ENCODE results near the gene IGSF10. TPM values are rescaled to one million over a fixed set of nuclear protein-coding genes. Genes with fewer than 3 reads are reported as not detected.
"Not testable (repeated sequence)": the region's sequence is repeated elsewhere in the genome, so short reads cannot be mapped to it uniquely, and the experiment has no call there.

IGSF10 gene
- total RNA-seq (1 to 10 TPM in 1 of 5 experiments, not detected in 4; 2.8 TPM), polyA plus RNA-seq (not detected), total RNA-seq (not detected)

DNA sequence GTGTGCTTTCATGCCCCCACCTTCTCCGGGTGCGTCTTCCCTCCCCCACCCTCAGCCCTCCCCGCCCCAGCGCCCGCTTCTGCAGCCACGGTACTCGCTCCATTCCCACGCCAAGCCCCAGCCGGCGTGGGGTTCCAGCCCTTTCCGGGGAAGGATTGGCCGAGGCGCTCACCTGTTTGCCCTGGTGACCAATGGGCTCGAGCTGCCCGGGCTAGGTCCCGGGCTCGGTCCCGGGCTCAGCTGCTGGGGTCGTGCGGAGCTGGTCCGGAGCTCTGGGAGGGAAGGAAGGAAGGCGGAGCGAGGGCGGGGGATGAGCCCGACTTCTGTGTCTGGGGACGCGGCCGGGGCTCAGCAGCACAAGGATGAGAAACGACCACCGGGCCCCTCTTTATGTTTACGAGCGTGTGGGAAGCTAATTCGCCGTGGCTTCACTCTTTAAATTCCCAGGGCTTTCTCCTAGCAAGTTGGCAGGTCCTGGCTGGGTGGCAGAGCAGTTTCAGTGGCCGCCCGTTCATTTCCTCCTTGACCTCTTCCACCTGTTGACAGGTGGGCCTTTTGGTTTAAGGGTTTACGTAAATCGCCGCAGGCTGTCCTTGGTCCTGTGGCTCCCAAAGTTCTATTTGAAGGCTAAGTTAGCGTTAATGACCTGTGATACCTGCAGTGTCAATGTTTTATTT lies at the start of gene IGSF10:
Gene IGSF10 (minus strand): TSS at position 288 of the 677 bp plus-strand sequence. CDS start 2,352 bp downstream, outside the sequence.
- no peak within 1 kb of the TSS for H3K27ac ChIP-seq (ENCODE audit: low read depth, low read length)
- H3K4me3 ChIP-seq (ENCODE audit: low read length), result no peak within 1 kb of the TSS
- H3K36me3 ChIP-seq (ENCODE audit: control insufficient read depth in 2 of 3, insufficient read depth in 3 of 3, low read length in 3 of 3), result no peaks in the 10 kb centered on the region
- Mint-ChIP-seq H3K4me3 (peak within 1 kb of the TSS in 8 of 10 donors; percentile 16 to 64 (median 50)), H3K9me3 (peaks cover 0 to 2% (median 0%) of the 10 kb centered on the region in 11 donors), H3K27ac (no peak within 1 kb of the TSS), H3K4me1 (peaks cover 0 to 8% (median 3%) of the 10 kb centered on the region in 7 donors), H3K36me3 (no peaks in the 10 kb centered on the region), H3K27me3 (peaks cover 24 to 52% (median 45%) of the 10 kb centered on the region in 5 donors)
- DNase-seq (no peak), ATAC-seq (no peak)
- no peaks in the 10 kb centered on the region for H3K9me3 ChIP-seq (ENCODE audit: control insufficient read depth in 2 of 3, low read length in 3 of 3)
- CTCF ChIA-PET, result no interaction called here
- no peaks in the 10 kb centered on the region for H3K4me1 ChIP-seq (ENCODE audit: control insufficient read depth in 2 of 2, insufficient read depth in 2 of 2, low read length in 2 of 2)
- intact Hi-C loops (cut with micrococcal nuclease), result loop anchor here in 1 of 2 donors (10.0 kb wide), 1 partner anchor 1064 kb away; no protein-coding TSS in a partner anchor
- H3K27me3 ChIP-seq (ENCODE audit: control insufficient read depth in 2 of 2, insufficient read depth in 2 of 2, low read length in 2 of 2), result no peaks in the 10 kb centered on the region
- POLR2A ChIA-PET, result no interaction called here

- H3K4me1 Mint-ChIP-seq; H3K27ac Mint-ChIP-seq; DNase-seq; H3K36me3 Mint-ChIP-seq; H3K4me3 ChIP-seq (ENCODE audit: low read length); H3K9me3 ChIP-seq (ENCODE audit: control insufficient read depth in 2 of 3, low read length in 3 of 3); intact Hi-C loops (cut with micrococcal nuclease); CTCF ChIA-PET; ATAC-seq; H3K4me1 ChIP-seq (ENCODE audit: control insufficient read depth in 2 of 2, insufficient read depth in 2 of 2, low read length in 2 of 2); H3K4me3 Mint-ChIP-seq; H3K27me3 ChIP-seq (ENCODE audit: control insufficient read depth in 2 of 2, insufficient read depth in 2 of 2, low read length in 2 of 2); H3K27ac ChIP-seq (ENCODE audit: low read depth, low read length); POLR2A ChIA-PET; H3K36me3 ChIP-seq (ENCODE audit: control insufficient read depth in 2 of 3, insufficient read depth in 3 of 3, low read length in 3 of 3): not testable (repeated sequence)
- peaks cover 0 to 15% (median 0%) of the 10 kb centered on the region in 5 donors for H3K27me3 Mint-ChIP-seq
- H3K9me3 Mint-ChIP-seq, result peaks cover 0 to 22% (median 9%) of the 10 kb centered on the region in 11 donors
These were observed 48.7 kb upstream of the IGSF10 start for GRCh38 chr3:151509468-151510135.

- H3K4me1 Mint-ChIP-seq, result no peaks in the 10 kb centered on the region
- ATAC-seq, result no peak
- Histone ChIP-seq H3K4me3 (ENCODE audit: low read length) (no peak overlapping the region), H3K27me3 (ENCODE audit: control insufficient read depth in 2 of 2, insufficient read depth in 2 of 2, low read length in 2 of 2) (no peaks in the 10 kb centered on the region), H3K4me1 (ENCODE audit: control insufficient read depth in 2 of 2, insufficient read depth in 2 of 2, low read length in 2 of 2) (no peaks in the 10 kb centered on the region), H3K27ac (ENCODE audit: low read depth, low read length) (no peak overlapping the region), H3K36me3 (ENCODE audit: control insufficient read depth in 2 of 3, insufficient read depth in 3 of 3, low read length in 3 of 3) (no peaks in the 10 kb centered on the region), H3K9me3 (ENCODE audit: control insufficient read depth in 2 of 3, low read length in 3 of 3) (no peaks in the 10 kb centered on the region)
- no peak overlapping the region for H3K27ac Mint-ChIP-seq
- no peak overlapping the region for H3K4me3 Mint-ChIP-seq
- peaks cover 5 to 10% (median 8%) of the 10 kb centered on the region in 5 donors for H3K27me3 Mint-ChIP-seq
- CTCF ChIA-PET, result no interaction called here
- no peaks in the 10 kb centered on the region for H3K36me3 Mint-ChIP-seq
- H3K9me3 Mint-ChIP-seq, result peaks cover 0 to 4% (median 0%) of the 10 kb centered on the region in 11 donors
- no peak for DNase-seq
- POLR2A ChIA-PET, result no interaction called here
- intact Hi-C loops (cut with micrococcal nuclease), result no loop called here
These were observed 43.7 kb upstream of the IGSF10 start for GRCh38 chr3:151504606-151505005.

GRCh38 chr3:151503074-151503473 lies 42.2 kb upstream of the IGSF10 start:
- POLR2A ChIA-PET, result no interaction called here
- no peak overlapping the region for H3K27ac ChIP-seq (ENCODE audit: low read depth, low read length)
- H3K36me3 Mint-ChIP-seq, result no peaks in the 10 kb centered on the region
- no peaks in the 10 kb centered on the region for H3K4me1 ChIP-seq (ENCODE audit: control insufficient read depth in 2 of 2, insufficient read depth in 2 of 2, low read length in 2 of 2)
- no peak overlapping the region for H3K4me3 Mint-ChIP-seq
- intact Hi-C loops (cut with micrococcal nuclease), result no loop called here
- H3K4me1 Mint-ChIP-seq, result no peaks in the 10 kb centered on the region
- DNase-seq, result no peak
- H3K9me3 Mint-ChIP-seq, result peaks cover 0 to 3% (median 0%) of the 10 kb centered on the region in 11 donors
- H3K27ac Mint-ChIP-seq, result no peak overlapping the region
- H3K9me3 ChIP-seq (ENCODE audit: control insufficient read depth in 2 of 3, low read length in 3 of 3), result no peaks in the 10 kb centered on the region
- H3K27me3 Mint-ChIP-seq, result peaks cover 5 to 9% (median 7%) of the 10 kb centered on the region in 5 donors
- H3K36me3 ChIP-seq (ENCODE audit: control insufficient read depth in 2 of 3, insufficient read depth in 3 of 3, low read length in 3 of 3), result no peaks in the 10 kb centered on the region
- H3K4me3 ChIP-seq (ENCODE audit: low read length), result no peak overlapping the region
- H3K27me3 ChIP-seq (ENCODE audit: control insufficient read depth in 2 of 2, insufficient read depth in 2 of 2, low read length in 2 of 2), result no peaks in the 10 kb centered on the region
- no peak for ATAC-seq
- CTCF ChIA-PET, result no interaction called here

GRCh38 chr3:151501923-151502632 lies 41.2 kb upstream of the IGSF10 start:
- H3K9me3 ChIP-seq (ENCODE audit: control insufficient read depth in 2 of 3, low read length in 3 of 3), result no peaks in the 10 kb centered on the region
- H3K27me3 ChIP-seq (ENCODE audit: control insufficient read depth in 2 of 2, insufficient read depth in 2 of 2, low read length in 2 of 2), result no peaks in the 10 kb centered on the region
- ChIA-PET CTCF (no interaction called here), POLR2A (no interaction called here)
- peaks cover 0 to 9% (median 0%) of the 10 kb centered on the region in 11 donors for H3K9me3 Mint-ChIP-seq
- H3K27ac ChIP-seq (ENCODE audit: low read depth, low read length), result no peak overlapping the region
- no peaks in the 10 kb centered on the region for H3K36me3 Mint-ChIP-seq
- intact Hi-C loops (cut with micrococcal nuclease), result no loop called here
- H3K4me1 ChIP-seq (ENCODE audit: control insufficient read depth in 2 of 2, insufficient read depth in 2 of 2, low read length in 2 of 2), result no peaks in the 10 kb centered on the region
- H3K27ac Mint-ChIP-seq, result no peak overlapping the region
- H3K4me1 Mint-ChIP-seq, result no peaks in the 10 kb centered on the region
- DNase-seq, result no peak
- no peaks in the 10 kb centered on the region for H3K36me3 ChIP-seq (ENCODE audit: control insufficient read depth in 2 of 3, insufficient read depth in 3 of 3, low read length in 3 of 3)
- H3K27me3 Mint-ChIP-seq, result peaks cover 5 to 8% (median 5%) of the 10 kb centered on the region in 5 donors
- no peak for ATAC-seq
- H3K4me3 Mint-ChIP-seq, result no peak overlapping the region
- H3K4me3 ChIP-seq (ENCODE audit: low read length), result no peak overlapping the region

DNA sequence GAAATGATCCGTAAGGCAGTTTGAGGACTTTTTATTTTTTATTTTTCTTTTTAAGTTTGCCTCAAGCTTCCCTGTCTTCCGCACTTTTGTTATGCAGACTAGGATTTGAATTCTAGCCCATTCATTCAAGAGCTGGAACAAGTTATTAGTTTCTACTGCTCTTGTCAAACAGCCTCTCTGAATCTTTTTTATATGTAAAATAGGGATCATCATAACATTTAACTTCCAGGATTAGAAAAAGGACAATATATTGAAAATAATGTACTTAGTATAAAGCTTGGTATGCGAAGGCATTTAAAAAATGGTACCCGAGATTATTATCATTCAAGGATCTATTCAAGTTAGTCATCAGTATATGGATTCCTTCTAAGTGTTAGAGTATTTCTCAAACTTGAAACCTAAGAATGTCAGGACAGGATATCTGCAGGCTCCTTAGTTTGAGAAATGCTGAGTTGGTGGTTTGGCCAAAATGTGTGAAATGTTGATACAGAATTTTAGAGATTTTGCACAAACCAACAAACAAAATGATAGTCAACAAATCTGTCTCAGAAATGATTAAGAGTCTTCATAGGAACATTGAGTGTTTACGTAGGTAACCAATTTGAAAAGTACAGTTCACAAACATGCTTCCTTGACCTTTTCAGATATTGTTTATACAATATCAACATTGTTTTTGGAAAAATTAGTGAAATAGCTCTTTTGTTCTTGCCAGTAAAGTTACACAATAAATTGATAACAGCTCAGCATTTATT lies 40.5 kb upstream of the IGSF10 start:
- H3K4me3 ChIP-seq (ENCODE audit: low read length), result no peak overlapping the region
- Mint-ChIP-seq H3K27me3 (peaks cover 4 to 8% (median 5%) of the 10 kb centered on the region in 5 donors), H3K27ac (no peak overlapping the region), H3K4me3 (no peak overlapping the region), H3K9me3 (peaks cover 0 to 9% (median 0%) of the 10 kb centered on the region in 11 donors), H3K4me1 (no peaks in the 10 kb centered on the region), H3K36me3 (no peaks in the 10 kb centered on the region)
- H3K27me3 ChIP-seq (ENCODE audit: control insufficient read depth in 2 of 2, insufficient read depth in 2 of 2, low read length in 2 of 2), result no peaks in the 10 kb centered on the region
- no peaks in the 10 kb centered on the region for H3K9me3 ChIP-seq (ENCODE audit: control insufficient read depth in 2 of 3, low read length in 3 of 3)
- ChIA-PET POLR2A (no interaction called here), CTCF (no interaction called here)
- H3K4me1 ChIP-seq (ENCODE audit: control insufficient read depth in 2 of 2, insufficient read depth in 2 of 2, low read length in 2 of 2), result no peaks in the 10 kb centered on the region
- no peak for ATAC-seq
- intact Hi-C loops (cut with micrococcal nuclease), result no loop called here
- H3K36me3 ChIP-seq (ENCODE audit: control insufficient read depth in 2 of 3, insufficient read depth in 3 of 3, low read length in 3 of 3), result no peaks in the 10 kb centered on the region
- no peak for DNase-seq
- H3K27ac ChIP-seq (ENCODE audit: low read depth, low read length), result no peak overlapping the region
